Neural progenitor cell (in vitro differentiated cells): Measurements from ENCODE around the gene ZC2HC1C. TPM values are rescaled to one million over a fixed set of nuclear protein-coding genes. Genes with fewer than 3 reads are reported as not detected.

Experiments
- DNase-seq: peaks from one replicate; pipeline ENCODE4 v3.0.0-alpha.2; 2016; ENCODE audit warnings: low spot score
- H2AFZ ChIP-seq: fragments of 200-600 bp; sonication (generic); replicated peaks from 2 replicates; pipeline ENCODE4 v1.6.1; 2016; ENCODE audit warnings: antibody characterized with exemption
- H3F3A ChIP-seq: fragments of 200-600 bp; sonication (generic); 2 replicates; pipeline ENCODE4 v1.6.1; 2016; ENCODE audit warnings: antibody characterized with exemption, low read depth
- H3K27ac ChIP-seq: fragments of 200-600 bp; sonication (generic); 2 replicates; pipeline ENCODE4 v1.5.1; 2016; ENCODE audit warnings: mild to moderate bottlenecking
- H3K27me3 ChIP-seq: fragments of 200-600 bp; sonication (generic); 2 replicates; pipeline ENCODE4 v1.6.1; 2016; ENCODE audit warnings: mild to moderate bottlenecking, moderate library complexity
- H3K36me3 ChIP-seq: fragments of 200-600 bp; sonication (generic); 2 replicates; pipeline ENCODE4 v1.5.1; 2016
- H3K4me1 ChIP-seq: fragments of 200-600 bp; sonication (generic); 2 replicates; pipeline ENCODE4 v1.6.1; 2016; ENCODE audit warnings: mixed run types
- H3K4me2 ChIP-seq: fragments of 200-600 bp; sonication (generic); 2 replicates; pipeline ENCODE4 v1.6.1; 2016
- H3K4me3 ChIP-seq: fragments of 200-600 bp; sonication (generic); 2 replicates; pipeline ENCODE4 v1.5.1; 2016
- H3K79me2 ChIP-seq: fragments of 200-600 bp; sonication (generic); 2 replicates; pipeline ENCODE4 v1.6.1; 2016; ENCODE audit warnings: low read depth
- H3K9ac ChIP-seq: fragments of 200-600 bp; sonication (generic); 2 replicates; pipeline ENCODE4 v1.6.1; 2016
- H3K9me3 ChIP-seq: fragments of 200-600 bp; sonication (generic); 2 replicates; pipeline ENCODE4 v1.5.1; 2016; ENCODE audit warnings: low read depth
- H4K20me1 ChIP-seq: fragments of 200-600 bp; sonication (generic); 2 replicates; pipeline ENCODE4 v1.6.1; 2016; ENCODE audit warnings: low read depth
- H3K27ac Mint-ChIP-seq: 3 replicates; pipeline ENCODE4 v1.8.0; 2021; ENCODE audit warnings: mixed read lengths
- H3K27me3 Mint-ChIP-seq: 2 replicates; pipeline ENCODE4 v1.8.0; 2022; ENCODE audit warnings: low read depth, mild to moderate bottlenecking, inconsistent platforms, moderate library complexity, mixed read lengths; ENCODE audit not compliant: insufficient read depth
- H3K36me3 Mint-ChIP-seq: 3 replicates; pipeline ENCODE4 v1.8.0; 2021; ENCODE audit warnings: mixed read lengths
- H3K4me1 Mint-ChIP-seq: 3 replicates; pipeline ENCODE4 v1.8.0; 2021; ENCODE audit warnings: mixed read lengths
- H3K4me3 Mint-ChIP-seq: 3 replicates; pipeline ENCODE4 v1.8.0; 2021; ENCODE audit warnings: mild to moderate bottlenecking, moderate library complexity, mixed read lengths
- H3K9me3 Mint-ChIP-seq: 3 replicates; pipeline ENCODE4 v1.8.0; 2020; ENCODE audit warnings: mixed read lengths
- CTCF ChIP-seq: fragments of 200-600 bp; sonication (generic); IDR thresholded peaks from 2 replicates; pipeline ENCODE4 v1.5.1; 2017; ENCODE audit warnings: antibody characterized with exemption, mild to moderate bottlenecking
- EZH2 ChIP-seq: fragments of 200-600 bp; sonication (generic); IDR thresholded peaks from 2 replicates; pipeline ENCODE4 v1.6.1; 2017; ENCODE audit warnings: antibody characterized with exemption, mild to moderate bottlenecking, moderate library complexity
- EZH2phosphoT487 ChIP-seq: fragments of 200-600 bp; sonication (generic); IDR thresholded peaks from 2 replicates; pipeline ENCODE4 v1.6.1; 2017; ENCODE audit warnings: antibody characterized with exemption
- total RNA-seq: library from RNA; depleted of rRNA; stranded (reverse); fragments of >200 nt; gene quantifications from 2 replicates; pipeline ENCODE4 v1.2.3, GENCODE V29; 2015; ENCODE audit warnings: low replicate concordance

The ZC2HC1C gene
- total RNA-seq, 1 donor from 2014 or later: 0.94 TPM

- Histone ChIP-seq H3K9ac (peak within 1 kb of the TSS; percentile 55), H3F3A (peaks cover 17% of the 10 kb centered on the region), H3K27ac (no peak within 1 kb of the TSS), H3K9me3 (no peaks in the 10 kb centered on the region), H3K4me3 (peak within 1 kb of the TSS; percentile 86), H2AFZ (peak within 1 kb of the TSS; percentile 96), H3K4me1 (peaks cover 13% of the 10 kb centered on the region), H3K79me2 (peaks cover 31% of the 10 kb centered on the region), H4K20me1 (no peaks in the 10 kb centered on the region), H3K27me3 (peaks cover 16% of the 10 kb centered on the region), H3K4me2 (peak within 1 kb of the TSS; percentile 90), H3K36me3 (peaks cover 7% of the 10 kb centered on the region)
- peak; percentile 95 for DNase-seq
- peak within 1 kb of the TSS; percentile 98 for H3K4me3 Mint-ChIP-seq
- TF ChIP-seq CTCF: peak; percentile 15
- no peak for TF ChIP-seq EZH2phosphoT487
- no peak for TF ChIP-seq EZH2
- H3K27ac Mint-ChIP-seq: no peak within 1 kb of the TSS
- peaks cover 4% of the 10 kb centered on the region for H3K27me3 Mint-ChIP-seq
- peaks cover 18% of the 10 kb centered on the region for H3K36me3 Mint-ChIP-seq
- H3K4me1 Mint-ChIP-seq: peaks cover 15% of the 10 kb centered on the region
- H3K9me3 Mint-ChIP-seq: peaks cover 10% of the 10 kb centered on the region
These were observed 5.8 kb upstream of the ZC2HC1C start, which contains the start of gene ACYP1 for GRCh38 chr14:75063491-75064204. ACYP1 (minus strand) TSS chr14:75064024; CDS start chr14:75063553, 471 bp downstream.

- H3K36me3 ChIP-seq: peaks cover 7% of the 10 kb centered on the region
- H3K79me2 ChIP-seq: peaks cover 29% of the 10 kb centered on the region
- peaks cover 17% of the 10 kb centered on the region for H3K36me3 Mint-ChIP-seq
- H3K27me3 ChIP-seq: peaks cover 20% of the 10 kb centered on the region
- no peaks in the 10 kb centered on the region for H4K20me1 ChIP-seq
- peak overlapping the region; percentile 90 for H3K4me2 ChIP-seq
- H3K27ac ChIP-seq: no peak overlapping the region
- peaks cover 16% of the 10 kb centered on the region for H3K4me1 ChIP-seq
- DNase-seq: no peak
- peak overlapping the region; percentile 86 for H3K4me3 ChIP-seq
- peaks cover 15% of the 10 kb centered on the region for H3K4me1 Mint-ChIP-seq
- peak overlapping the region; percentile 96 for H2AFZ ChIP-seq
- peak overlapping the region; percentile 98 for H3K4me3 Mint-ChIP-seq
- H3K9me3 Mint-ChIP-seq: peaks cover 10% of the 10 kb centered on the region
- H3K9me3 ChIP-seq: no peaks in the 10 kb centered on the region
- TF ChIP-seq CTCF (no peak), EZH2 (no peak), EZH2phosphoT487 (no peak)
- H3F3A ChIP-seq: peaks cover 17% of the 10 kb centered on the region
- no peak overlapping the region for H3K27ac Mint-ChIP-seq
- H3K27me3 Mint-ChIP-seq: peaks cover 4% of the 10 kb centered on the region
- H3K9ac ChIP-seq: no peak overlapping the region
These were observed 5.3 kb upstream of the ZC2HC1C start for GRCh38 chr14:75064205-75064567.

- H3K79me2 ChIP-seq: peaks cover 13% of the 10 kb centered on the region
- peaks cover 20% of the 10 kb centered on the region for H3K4me1 ChIP-seq
- peaks cover 6% of the 10 kb centered on the region for H3K27me3 Mint-ChIP-seq
- H3K27ac Mint-ChIP-seq: no peak overlapping the region
- no peak overlapping the region for H3K9ac ChIP-seq
- TF ChIP-seq EZH2 (no peak), EZH2phosphoT487 (no peak), CTCF (no peak)
- H2AFZ ChIP-seq: no peak overlapping the region
- H3K9me3 Mint-ChIP-seq: no peaks in the 10 kb centered on the region
- H3K36me3 Mint-ChIP-seq: no peaks in the 10 kb centered on the region
- H3F3A ChIP-seq: peaks cover 25% of the 10 kb centered on the region
- H3K36me3 ChIP-seq: no peaks in the 10 kb centered on the region
- no peaks in the 10 kb centered on the region for H4K20me1 ChIP-seq
- peaks cover 17% of the 10 kb centered on the region for H3K4me1 Mint-ChIP-seq
- DNase-seq: no peak
- H3K9me3 ChIP-seq: no peaks in the 10 kb centered on the region
- H3K27me3 ChIP-seq: peaks cover 20% of the 10 kb centered on the region
- H3K4me3 Mint-ChIP-seq: no peak overlapping the region
- no peak overlapping the region for H3K4me3 ChIP-seq
- H3K4me2 ChIP-seq: no peak overlapping the region
- H3K27ac ChIP-seq: no peak overlapping the region
These were observed 2.8 kb upstream of the ZC2HC1C start for GRCh38 chr14:75066691-75067090.
